ENCODE results near the gene ILF3.

- TF ChIP-seq TCF7L2 (IDR thresholded peaks at IDR 0.05; ENCODE audit: borderline replicate concordance, extremely low read depth, insufficient read depth, insufficient read length) (no peak), ZFX (IDR thresholded peaks at IDR 0.05) (no peak), CTCF (IDR thresholded peaks at IDR 0.05 in 2 of 3, conservative IDR thresholded peaks at IDR 0.05 in 1 of 3; ENCODE audit: borderline replicate concordance in 1 of 3, insufficient read depth in 1 of 3, low read depth in 2 of 3, low read length in 2 of 3) (no peak), SIN3A (IDR thresholded peaks at IDR 0.05; ENCODE audit: low read depth) (no peak), RAD21 (IDR thresholded peaks at IDR 0.05; ENCODE audit: low read depth) (no peak), POLR2A (IDR thresholded peaks at IDR 0.05; ENCODE audit: borderline replicate concordance, extremely low read depth, insufficient read depth, insufficient read length) (no peak), POLR2AphosphoS5 (IDR thresholded peaks at IDR 0.05; ENCODE audit: low read depth, low read length) (no peak), EZH2 (IDR thresholded peaks at IDR 0.05) (no peak)
Measured at GRCh38 chr19:10604460-10604980, 49.6 kb upstream of the ILF3 start.
